Astrocyte (in vitro differentiated cells and primary cell): ENCODE results near the gene SCRN1.

Experiments used
- CTCF ChIP-seq: IDR thresholded peaks from 2 replicates; pipeline ENCODE4 v1.5.1; 2011; ENCODE audit warnings: low read depth, mild to moderate bottlenecking, inconsistent platforms, low read length, moderate library complexity; ENCODE audit not compliant: insufficient read depth
- EZH2 ChIP-seq: IDR thresholded peaks from 2 replicates; pipeline ENCODE4 v1.6.1; 2012; ENCODE audit warnings: mild to moderate bottlenecking, low read length, inconsistent platforms; ENCODE audit not compliant: insufficient read depth

GRCh38 chr7:29898301-29898700 lies 91.3 kb downstream of the SCRN1 start:
- no peak for TF ChIP-seq CTCF
- TF ChIP-seq EZH2 = no peak
